C4-2B (cell line): ENCODE measurements around the gene R3HDM1.

Experiments
- H3K27ac ChIP-seq: fragments of 450-650 bp; 2 replicates; pipeline ENCODE4 v1.5.1; 2017
- ZFX ChIP-seq: fragments of 450-650 bp; IDR thresholded peaks from 2 replicates; pipeline ENCODE4 v1.6.1; 2017
- TF ChIP-seq, protein P1 (sequence below): fragments of 450-650 bp; conservative IDR thresholded peaks from 2 replicates; pipeline ENCODE4 v1.5.1; 2017; ENCODE audit warnings: mild to moderate bottlenecking

R3HDM1 gene

DNA sequence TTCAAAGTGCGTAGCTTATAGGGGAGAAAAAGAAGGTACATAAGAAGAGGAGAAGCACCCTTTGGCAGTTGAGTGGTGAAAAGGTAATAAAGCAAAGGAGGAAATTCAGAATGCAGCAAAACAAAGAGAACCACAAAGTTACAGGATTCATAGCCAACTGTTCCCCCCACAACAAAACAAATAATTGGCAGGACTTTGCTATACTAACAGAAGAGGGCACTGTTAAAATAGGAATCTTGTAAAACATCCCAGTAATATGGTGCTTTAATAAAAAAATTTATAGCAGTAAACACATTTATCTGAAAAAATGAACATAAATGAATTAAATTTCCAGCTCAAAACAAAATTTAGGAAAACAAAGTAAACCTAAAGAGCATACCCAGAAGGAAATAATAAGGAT lies 42.3 kb downstream of the R3HDM1 start:
- TF ChIP-seq ZFX = no peak
- TF ChIP-seq, protein P1, sequence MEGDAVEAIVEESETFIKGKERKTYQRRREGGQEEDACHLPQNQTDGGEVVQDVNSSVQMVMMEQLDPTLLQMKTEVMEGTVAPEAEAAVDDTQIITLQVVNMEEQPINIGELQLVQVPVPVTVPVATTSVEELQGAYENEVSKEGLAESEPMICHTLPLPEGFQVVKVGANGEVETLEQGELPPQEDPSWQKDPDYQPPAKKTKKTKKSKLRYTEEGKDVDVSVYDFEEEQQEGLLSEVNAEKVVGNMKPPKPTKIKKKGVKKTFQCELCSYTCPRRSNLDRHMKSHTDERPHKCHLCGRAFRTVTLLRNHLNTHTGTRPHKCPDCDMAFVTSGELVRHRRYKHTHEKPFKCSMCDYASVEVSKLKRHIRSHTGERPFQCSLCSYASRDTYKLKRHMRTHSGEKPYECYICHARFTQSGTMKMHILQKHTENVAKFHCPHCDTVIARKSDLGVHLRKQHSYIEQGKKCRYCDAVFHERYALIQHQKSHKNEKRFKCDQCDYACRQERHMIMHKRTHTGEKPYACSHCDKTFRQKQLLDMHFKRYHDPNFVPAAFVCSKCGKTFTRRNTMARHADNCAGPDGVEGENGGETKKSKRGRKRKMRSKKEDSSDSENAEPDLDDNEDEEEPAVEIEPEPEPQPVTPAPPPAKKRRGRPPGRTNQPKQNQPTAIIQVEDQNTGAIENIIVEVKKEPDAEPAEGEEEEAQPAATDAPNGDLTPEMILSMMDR = peak; percentile 25
- no peak overlapping the region for H3K27ac ChIP-seq

DNA sequence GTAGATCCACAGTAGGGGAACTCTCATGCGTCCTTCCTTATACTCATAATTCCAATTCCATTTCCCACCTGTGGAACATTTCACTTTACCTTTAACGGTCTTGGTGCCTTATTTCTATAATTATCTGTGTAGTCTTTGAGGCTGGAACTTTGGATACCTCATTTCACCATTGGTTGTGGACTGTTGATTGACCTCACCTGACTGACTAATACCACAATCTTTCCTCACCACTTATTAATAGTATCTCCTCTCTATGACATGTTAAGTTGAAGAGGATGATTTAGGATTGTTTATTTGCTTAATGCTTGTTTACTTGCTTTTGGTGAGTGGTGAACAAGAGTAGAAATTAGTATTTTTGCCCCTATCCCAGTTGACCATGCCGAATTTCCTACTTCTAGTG lies 50.0 kb downstream of the R3HDM1 start:
- H3K27ac ChIP-seq = no peak overlapping the region

DNA sequence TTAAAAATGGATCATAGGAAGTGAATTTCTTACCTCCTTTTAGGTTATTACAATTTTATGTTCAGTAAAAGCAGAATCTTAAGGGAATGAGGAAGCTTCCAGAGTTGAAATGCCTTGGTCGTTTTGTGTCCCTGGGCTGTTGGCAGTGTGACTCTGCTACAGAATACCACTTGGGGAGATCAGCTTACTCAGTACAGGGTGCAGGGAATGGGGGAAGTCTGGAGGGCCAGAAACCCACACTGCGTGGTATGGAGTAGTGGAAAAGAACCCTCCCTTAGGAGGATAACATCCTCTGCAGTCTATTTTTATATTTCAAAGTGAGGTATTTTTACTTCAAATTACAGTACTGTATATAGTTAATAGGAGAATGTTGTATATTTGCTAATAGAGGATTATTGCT lies 51.1 kb downstream of the R3HDM1 start:
- TF ChIP-seq, protein P1 = no peak
- no peak for TF ChIP-seq ZFX
- no peak overlapping the region for H3K27ac ChIP-seq

More for the DNA sequence above, 50.0 kb downstream of the R3HDM1 start:
- TF ChIP-seq, protein P1 = no peak
- no peak for TF ChIP-seq ZFX

DNA sequence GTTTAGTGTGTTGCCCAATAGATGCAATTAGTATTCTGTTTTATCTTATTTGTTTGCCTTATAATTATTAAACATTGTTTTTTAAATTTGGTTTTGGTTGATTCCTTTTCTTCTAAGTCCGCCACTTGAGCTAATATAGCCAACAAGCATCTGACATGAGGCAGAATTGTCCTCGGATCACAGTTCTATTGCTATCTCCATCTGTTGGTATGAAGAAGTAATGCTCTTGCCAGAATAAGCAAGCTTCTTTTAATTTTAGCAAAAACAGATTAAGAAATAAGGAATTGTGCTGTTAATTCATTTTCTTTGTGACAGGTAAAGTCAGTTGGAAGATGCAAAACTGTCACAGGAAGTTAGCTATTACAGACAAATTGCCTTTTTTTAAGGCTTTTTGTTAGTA lies 54.3 kb downstream of the R3HDM1 start:
- TF ChIP-seq ZFX = no peak
- TF ChIP-seq, protein P1 = peak; percentile 14; the same call in 1 of the 2 replicates
- no peak overlapping the region for H3K27ac ChIP-seq

DNA sequence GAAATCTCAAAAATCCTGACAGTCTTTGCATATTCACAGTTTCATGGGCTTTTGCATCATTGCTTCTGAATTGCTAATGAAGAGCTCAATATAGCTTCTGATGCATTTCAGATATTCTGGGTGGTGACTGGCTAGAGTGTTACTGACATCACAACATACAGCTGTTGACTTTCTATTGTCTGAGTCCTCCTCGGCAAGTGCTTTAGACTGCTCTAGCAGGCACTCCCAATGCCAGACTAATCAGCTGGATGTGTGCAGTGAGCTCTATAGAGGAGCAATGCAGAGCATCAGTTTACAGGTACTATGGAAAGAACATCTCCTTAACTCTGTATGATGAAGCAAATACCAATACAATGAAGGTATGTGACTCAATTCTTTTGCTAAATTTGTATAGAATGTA lies 54.9 kb downstream of the R3HDM1 start:
- no peak for TF ChIP-seq ZFX
- TF ChIP-seq, protein P1 = no peak
- H3K27ac ChIP-seq = no peak overlapping the region

DNA sequence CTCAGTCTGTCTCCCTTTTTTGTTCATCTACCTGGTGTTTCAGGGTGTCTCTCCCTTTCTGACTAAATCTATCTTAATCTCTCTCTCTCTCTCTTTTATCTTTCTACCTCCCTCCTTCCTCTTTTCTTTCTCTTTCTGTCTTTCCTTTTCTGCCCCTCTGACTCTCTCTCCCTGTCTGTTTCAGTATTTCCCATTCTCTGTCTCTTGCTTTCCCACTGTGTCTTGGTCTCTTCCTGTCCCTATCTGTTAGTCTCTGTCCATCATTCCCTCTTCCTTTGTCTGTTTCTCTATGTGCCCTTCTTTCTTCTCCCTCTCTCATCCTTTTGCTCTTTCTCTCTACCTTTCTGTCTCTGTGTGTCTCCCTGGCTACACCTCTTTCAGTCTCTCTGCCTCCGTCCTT lies 56.7 kb downstream of the R3HDM1 start:
- TF ChIP-seq, protein P1 = no peak
- TF ChIP-seq ZFX = no peak
- no peak overlapping the region for H3K27ac ChIP-seq

DNA sequence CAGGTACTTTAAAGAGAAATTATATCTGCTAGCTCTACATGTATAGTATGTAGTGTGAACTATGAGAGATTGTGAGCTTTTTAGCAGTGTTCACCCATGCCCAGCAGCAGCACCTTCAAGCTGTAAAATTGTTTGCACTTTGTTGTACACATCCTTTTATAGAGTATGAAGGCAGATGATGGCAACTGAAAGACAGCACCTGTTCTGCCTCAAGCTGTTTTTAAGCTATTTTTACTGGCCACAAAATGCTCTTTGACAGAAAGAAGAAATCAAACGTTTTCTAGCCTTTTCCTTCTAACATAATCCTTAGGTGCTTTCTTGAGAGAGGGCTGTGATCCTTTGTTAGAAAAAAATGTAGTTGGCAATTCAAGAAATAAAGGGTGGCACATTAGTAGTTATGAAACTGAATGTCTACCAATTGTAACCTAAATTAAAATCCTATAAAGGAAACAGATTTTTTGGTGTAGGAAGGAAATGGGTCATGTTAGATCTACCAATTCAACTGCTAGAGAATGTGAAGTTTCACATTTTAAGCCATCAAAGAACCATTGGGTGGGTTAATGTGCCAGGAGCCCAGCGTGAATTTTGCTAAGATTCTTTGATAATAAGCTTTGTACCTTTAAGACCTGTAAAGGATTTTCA lies 59.5 kb downstream of the R3HDM1 start:
- TF ChIP-seq, protein P1 = no peak
- no peak for TF ChIP-seq ZFX
- no peak overlapping the region for H3K27ac ChIP-seq
